Small intestine (tissue), 7 donors: ENCODE results near the gene MTFP1. TPM values are rescaled to one million over a fixed set of nuclear protein-coding genes. Genes with fewer than 3 reads are reported as not detected.
A peak's percentile ranks its signal among the peaks of the same experiment; 100 is the strongest.

ENCODE experiments used
- DNase-seq, 2 donors: peaks; one replicate each; pipeline versions ENCODE4 v3.0.0 to v3.0.0-alpha.2; 2013
- FAIRE-seq: peaks from 2 replicates; lab custom pipeline; 2012; peaks lifted over from hg19 to GRCh38; lab: Jason Lieb, UNC
- H3K27ac ChIP-seq, 3 donors: one replicate each; pipeline ENCODE4 v1.5.1; 2013; ENCODE audit warnings: low read length in 2 of 3, mild to moderate bottlenecking in 2 of 3, control low read depth in 1 of 3, inconsistent platforms in 1 of 3, low read depth in 1 of 3, moderate library complexity in 1 of 3
- H3K27me3 ChIP-seq, 3 donors: one replicate each; pipeline ENCODE4 v1.6.1; 2013; ENCODE audit warnings: low read length in 3 of 3, inconsistent platforms in 1 of 3; ENCODE audit not compliant: control insufficient read depth in 3 of 3, insufficient read depth in 3 of 3
- H3K36me3 ChIP-seq, 3 donors: one replicate each; pipeline ENCODE4 v1.6.1; 2013; ENCODE audit warnings: low read length in 3 of 3, inconsistent platforms in 1 of 3, low read depth in 1 of 3, mild to moderate bottlenecking in 1 of 3, moderate library complexity in 1 of 3; ENCODE audit not compliant: control insufficient read depth in 3 of 3, insufficient read depth in 2 of 3
- H3K4me1 ChIP-seq, 3 donors: one replicate each; pipeline ENCODE4 v1.6.1; 2013; ENCODE audit warnings: low read length in 2 of 3, inconsistent platforms in 1 of 3, low read depth in 1 of 3, mild to moderate bottlenecking in 1 of 3, moderate library complexity in 1 of 3; ENCODE audit not compliant: control insufficient read depth in 3 of 3, insufficient read depth in 2 of 3
- H3K4me3 ChIP-seq, 3 donors: one replicate each; pipeline ENCODE4 v1.5.1; 2013; ENCODE audit warnings: low read length in 3 of 3, control low read depth in 1 of 3, inconsistent platforms in 1 of 3, low read depth in 1 of 3, mild to moderate bottlenecking in 1 of 3, moderate library complexity in 1 of 3
- H3K9me3 ChIP-seq, 2 donors: one replicate each; pipeline ENCODE4 v1.6.1; 2013; ENCODE audit warnings: low read depth in 1 of 2, low read length in 1 of 2; ENCODE audit not compliant: control insufficient read depth in 2 of 2, insufficient read depth in 1 of 2
- WGBS, 3 donors: extraction: QIAGEN DNeasy Blood & Tissue Kit; methylation state at CpG; one replicate each; pipeline ENCODE4 v1.1.7; 2013; 5-methylcytosine and 5-hydroxymethylcytosine counted together
- polyA plus RNA-seq, 4 donors: library from polyadenylated mRNA; stranded (reverse) in 3 of 4; unstranded in 1 of 4; fragments of 200-250 nt in 3 of 4; fragments of 120-200 nt in 1 of 4; gene quantifications; one replicate each; pipeline versions ENCODE4 v1.2.1 to v1.2.3, GENCODE V29; 2013
- donor health status: healthy with polysubstance abuse.
- donor health status: control.
- donor health status: control.
- donor health status: Bipolar disorder and iron deficiency.
- donor health status: healthy.

The MTFP1 gene
- polyA plus RNA-seq, 4 donors: 10.0 to 36.7 (median 21.1) TPM

GRCh38 chr22:30433227-30433626 is 7.7 kb downstream of the MTFP1 start:
- 91 to 97% (median 92%) methylated on average over 3 of the region's 3 CpGs for WGBS, 3 donors

DNA sequence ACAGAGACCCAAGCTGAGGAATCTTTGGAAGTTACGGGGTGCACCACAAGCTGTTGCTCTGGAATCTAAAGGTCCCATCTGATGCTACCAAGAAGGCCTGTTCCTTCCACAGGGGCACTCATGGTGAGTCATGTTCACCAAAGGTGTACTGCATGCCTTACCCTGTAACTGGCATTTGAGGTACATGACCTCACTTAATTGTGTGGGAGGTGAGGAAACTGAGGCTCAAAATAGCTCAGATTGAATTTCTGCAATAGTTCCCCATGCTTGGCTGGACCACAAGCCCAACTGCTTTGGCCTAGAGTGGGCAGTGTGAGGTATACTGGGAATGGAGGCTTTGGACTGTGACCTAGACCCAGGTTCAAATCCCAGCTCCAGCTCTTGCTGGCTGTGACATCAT is 8.2 kb downstream of the MTFP1 start:
- peaks cover 0 to 3% of the 10 kb centered on the region in 2 donors for H3K9me3 ChIP-seq
- no peak overlapping the region for H3K4me3 ChIP-seq
- DNase-seq: no peak
- peaks cover 0 to 9% (median 2%) of the 10 kb centered on the region in 3 donors for H3K36me3 ChIP-seq
- no peak for FAIRE-seq
- 87 to 100% (median 93%) methylated on average over 1 of the region's 1 CpG for WGBS, 3 donors
- peaks cover 0 to 15% (median 0%) of the 10 kb centered on the region in 3 donors for H3K4me1 ChIP-seq
- H3K27me3 ChIP-seq: peaks cover 0 to 2% (median 0%) of the 10 kb centered on the region in 3 donors
- H3K27ac ChIP-seq: no peak overlapping the region

More at GRCh38 chr22:30433227-30433626, 7.7 kb downstream of the MTFP1 start:
- Histone ChIP-seq H3K9me3 (peaks cover 0 to 3% of the 10 kb centered on the region in 2 donors), H3K4me1 (peaks cover 0 to 15% (median 0%) of the 10 kb centered on the region in 3 donors), H3K27ac (no peak overlapping the region), H3K27me3 (no peaks in the 10 kb centered on the region), H3K4me3 (no peak overlapping the region), H3K36me3 (peaks cover 0 to 13% (median 2%) of the 10 kb centered on the region in 3 donors)
- FAIRE-seq (no peak), DNase-seq (no peak)

DNA sequence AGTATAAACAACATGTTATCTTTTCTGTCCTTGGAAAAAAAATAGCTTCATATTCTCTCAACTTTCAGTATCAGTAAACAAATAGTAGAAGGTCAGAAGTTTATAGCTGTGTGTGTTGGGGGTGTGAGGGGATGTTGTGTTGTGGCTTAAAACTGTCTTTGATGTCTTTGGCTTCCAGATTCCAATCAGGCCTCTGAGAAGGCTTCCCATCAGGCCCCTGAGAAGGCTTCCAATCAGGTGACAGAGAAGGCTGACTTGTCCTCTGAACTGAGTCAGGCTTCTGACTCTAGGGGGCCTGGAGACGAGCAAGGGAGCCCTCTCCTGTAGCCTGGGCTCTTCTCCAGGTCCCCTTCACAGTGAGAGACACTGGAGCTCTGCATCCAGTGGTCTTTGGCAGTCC is 9.3 kb downstream of the MTFP1 start:
- Histone ChIP-seq H3K9me3 (peaks cover 0 to 3% of the 10 kb centered on the region in 2 donors), H3K27ac (peak overlapping the region in 1 of 3 donors; percentile 81), H3K4me1 (peaks cover 0 to 15% (median 0%) of the 10 kb centered on the region in 3 donors), H3K36me3 (peaks cover 0 to under 1% (median 0%) of the 10 kb centered on the region in 3 donors), H3K4me3 (no peak overlapping the region), H3K27me3 (peaks cover 0 to 4% (median 0%) of the 10 kb centered on the region in 3 donors)
- FAIRE-seq (no peak), DNase-seq (no peak)
- WGBS, 3 donors: 70 to 92% (median 83%) methylated on average over 1 of the region's 1 CpG

DNA sequence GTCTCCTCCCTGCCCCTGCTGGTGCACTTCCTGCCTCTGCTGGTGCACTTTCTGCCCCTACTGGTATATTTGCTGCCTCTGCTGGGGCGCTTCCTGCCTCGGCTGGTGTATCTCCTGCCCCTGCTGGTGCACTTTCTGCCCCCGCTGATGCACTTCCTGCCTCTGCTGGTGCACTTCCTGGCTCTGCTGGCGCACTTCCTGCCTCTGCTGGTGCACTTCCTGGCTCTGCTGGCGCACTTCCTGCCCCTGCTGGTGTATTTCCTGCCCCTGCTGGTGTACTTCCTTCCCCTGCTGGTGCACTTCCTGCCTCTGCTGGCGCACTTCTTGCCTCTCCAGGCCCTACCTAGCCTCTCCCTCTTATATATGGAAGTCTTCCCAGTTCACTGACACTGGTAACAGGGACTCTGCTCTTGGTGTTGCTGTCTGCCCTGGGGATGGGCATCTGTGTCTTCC is 10.1 kb downstream of the MTFP1 start:
- no peak for FAIRE-seq

GRCh38 chr22:30436196-30436595 is 10.6 kb downstream of the MTFP1 start:
- no peak overlapping the region for H3K4me3 ChIP-seq
- DNase-seq (no peak), FAIRE-seq (no peak)
- no peaks in the 10 kb centered on the region for H3K36me3 ChIP-seq
- peaks cover 0 to 3% of the 10 kb centered on the region in 2 donors for H3K9me3 ChIP-seq
- H3K27ac ChIP-seq: peak overlapping the region in 2 of 3 donors; percentile 27 to 81
- 89 to 98% (median 95%) methylated on average over 2 of the region's 2 CpGs for WGBS, 3 donors
- H3K27me3 ChIP-seq: peaks cover 0 to 7% (median 0%) of the 10 kb centered on the region in 3 donors
- peaks cover 0 to 15% (median 0%) of the 10 kb centered on the region in 3 donors for H3K4me1 ChIP-seq

More for the DNA sequence above, 10.1 kb downstream of the MTFP1 start:
- peak overlapping the region in 2 of 3 donors; percentile 27 to 81 for H3K27ac ChIP-seq
- no peaks in the 10 kb centered on the region for H3K36me3 ChIP-seq
- H3K4me1 ChIP-seq: peaks cover 0 to 15% (median 0%) of the 10 kb centered on the region in 3 donors
- WGBS, 3 donors: 68 to 87% (median 74%) methylated on average over 6 of the region's 6 CpGs
- DNase-seq: peak in 1 of 2 donors; percentile 55
- H3K4me3 ChIP-seq: no peak overlapping the region
- H3K9me3 ChIP-seq: peaks cover 0 to 3% of the 10 kb centered on the region in 2 donors
- peaks cover 0 to 7% (median 0%) of the 10 kb centered on the region in 3 donors for H3K27me3 ChIP-seq

- Histone ChIP-seq H3K4me1 (peaks cover 0 to 5% (median 0%) of the 10 kb centered on the region in 3 donors), H3K9me3 (peaks cover 0 to 3% of the 10 kb centered on the region in 2 donors), H3K27ac (no peak overlapping the region), H3K36me3 (no peaks in the 10 kb centered on the region), H3K4me3 (no peak overlapping the region), H3K27me3 (peaks cover 0 to 7% (median 0%) of the 10 kb centered on the region in 3 donors)
- peak in 1 of 2 donors; percentile 70 for DNase-seq
- WGBS, 3 donors: 27 to 54% (median 34%) methylated on average over 3 of the region's 3 CpGs
- FAIRE-seq: no peak
These were observed 13.0 kb downstream of the MTFP1 start for GRCh38 chr22:30438559-30438958.

DNA sequence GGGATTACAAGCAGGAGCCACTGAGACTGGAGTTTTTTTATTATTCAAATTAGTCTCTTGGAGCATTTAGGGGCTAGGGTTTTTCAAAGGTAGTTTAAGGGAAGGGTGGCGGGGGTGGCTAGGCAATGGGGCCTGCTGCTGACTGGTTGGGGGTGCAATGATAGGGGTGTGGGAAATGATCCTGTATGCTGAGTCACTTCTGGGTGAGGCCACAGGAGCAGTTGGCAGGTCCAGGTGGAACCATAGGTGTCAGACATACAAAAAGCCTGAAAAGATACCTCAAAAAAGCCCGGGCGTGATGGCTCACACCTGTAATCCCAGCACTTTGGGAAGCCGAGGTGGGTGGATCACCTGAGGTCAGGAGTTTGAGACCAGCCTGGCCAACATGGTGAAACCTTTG is 13.7 kb downstream of the MTFP1 start:
- H3K27ac ChIP-seq: no peak overlapping the region

DNA sequence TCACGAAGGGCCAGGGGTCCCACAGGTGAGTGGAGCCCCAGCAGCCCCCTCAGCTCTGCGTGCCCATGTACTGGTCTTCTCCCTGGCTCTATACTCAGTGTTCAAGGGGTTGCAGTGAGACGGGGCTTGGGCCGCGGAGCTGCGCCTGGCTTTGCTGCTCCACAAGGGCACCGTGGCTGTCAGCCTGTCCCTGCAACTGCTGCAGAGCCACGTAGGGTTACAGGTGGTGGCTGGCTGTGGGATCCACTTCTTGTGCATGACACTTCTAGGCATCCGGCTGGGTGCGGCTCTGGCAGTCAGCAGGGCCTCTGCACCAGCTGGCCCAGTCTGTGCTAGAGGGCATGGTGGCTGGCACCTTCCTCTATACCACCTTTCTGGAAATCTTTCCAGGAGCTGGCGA is 14.3 kb downstream of the MTFP1 start:
- peaks cover 0 to 7% (median 0%) of the 10 kb centered on the region in 3 donors for H3K27me3 ChIP-seq
- WGBS, 3 donors: 64 to 84% (median 72%) methylated on average over 11 of the region's 11 CpGs
- peak in 1 of 2 donors; percentile 24 for DNase-seq
- H3K9me3 ChIP-seq: peaks cover 0 to 3% of the 10 kb centered on the region in 2 donors
- no peak overlapping the region for H3K27ac ChIP-seq
- H3K4me1 ChIP-seq: no peaks in the 10 kb centered on the region
- H3K36me3 ChIP-seq: no peaks in the 10 kb centered on the region
- no peak overlapping the region for H3K4me3 ChIP-seq
- no peak for FAIRE-seq

More for the DNA sequence above, 13.7 kb downstream of the MTFP1 start:
- 65 to 81% (median 68%) methylated on average over 4 of the region's 4 CpGs for WGBS, 3 donors
- peaks cover 0 to 4% (median 0%) of the 10 kb centered on the region in 3 donors for H3K4me1 ChIP-seq
- H3K36me3 ChIP-seq: no peaks in the 10 kb centered on the region
- H3K4me3 ChIP-seq: no peak overlapping the region
- FAIRE-seq (no peak), DNase-seq (peak in 1 of 2 donors; percentile 22)
- peaks cover 0 to 3% of the 10 kb centered on the region in 2 donors for H3K9me3 ChIP-seq
- H3K27me3 ChIP-seq: peaks cover 0 to 7% (median 0%) of the 10 kb centered on the region in 3 donors
